GM18873 (cell line): ENCODE measurements around the gene TRIM44.
"Not testable (repeated sequence)": the region's sequence is repeated elsewhere in the genome, so short reads cannot be mapped to it uniquely, and the experiment has no call there.

ENCODE experiments used
- ATAC-seq: cut with Tn5 transposase; IDR thresholded peaks from one replicate; pipeline ENCODE4 v1.9.1; 2021; ENCODE audit warnings: mild to moderate bottlenecking, moderate library complexity, moderate number of reproducible peaks; ENCODE audit not compliant: unreplicated experiment, low FRiP score

The TRIM44 gene

DNA sequence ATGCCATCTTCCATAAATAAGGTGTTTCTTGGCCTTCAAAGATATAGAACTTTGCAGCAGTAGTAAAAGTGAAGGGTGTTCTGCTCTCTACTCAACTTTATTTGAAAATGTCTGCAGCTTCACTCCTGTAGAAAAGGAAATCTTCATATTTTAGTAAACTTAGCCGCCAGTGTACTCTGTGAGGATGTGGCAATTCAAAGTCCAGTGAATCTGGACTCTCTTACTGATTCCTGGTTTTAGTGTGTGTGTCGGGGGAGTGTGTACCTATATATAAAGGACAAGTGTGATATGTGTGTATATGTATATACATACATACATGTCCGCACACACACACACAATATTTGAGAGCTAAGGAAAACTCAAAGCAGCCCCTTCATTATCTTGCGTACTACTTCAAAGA is 147.0 kb downstream of the TRIM44 start:
- no peak for ATAC-seq

GRCh38 chr11:35810045-35810645 is 147.6 kb downstream of the TRIM44 start:
- ATAC-seq = no peak

DNA sequence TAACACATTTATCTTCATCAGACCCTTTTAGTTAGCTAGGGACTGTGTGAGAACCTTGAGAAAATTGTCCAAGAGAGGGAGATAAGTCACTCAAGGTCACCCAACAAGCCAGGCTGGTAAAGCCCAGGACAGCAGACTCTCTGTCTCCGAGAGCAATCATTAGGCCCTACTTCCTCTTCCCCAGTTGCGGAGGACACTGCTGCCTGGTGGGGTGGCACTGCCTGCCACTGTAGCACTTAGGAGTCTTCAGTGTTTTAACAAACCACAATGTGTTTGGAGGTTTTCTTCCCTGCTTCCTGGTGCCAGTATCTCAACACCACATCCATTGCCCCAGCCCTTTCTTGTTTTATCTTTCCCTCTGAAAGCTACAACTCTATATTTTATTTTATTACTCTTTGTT is 149.2 kb downstream of the TRIM44 start:
- ATAC-seq = no peak

DNA sequence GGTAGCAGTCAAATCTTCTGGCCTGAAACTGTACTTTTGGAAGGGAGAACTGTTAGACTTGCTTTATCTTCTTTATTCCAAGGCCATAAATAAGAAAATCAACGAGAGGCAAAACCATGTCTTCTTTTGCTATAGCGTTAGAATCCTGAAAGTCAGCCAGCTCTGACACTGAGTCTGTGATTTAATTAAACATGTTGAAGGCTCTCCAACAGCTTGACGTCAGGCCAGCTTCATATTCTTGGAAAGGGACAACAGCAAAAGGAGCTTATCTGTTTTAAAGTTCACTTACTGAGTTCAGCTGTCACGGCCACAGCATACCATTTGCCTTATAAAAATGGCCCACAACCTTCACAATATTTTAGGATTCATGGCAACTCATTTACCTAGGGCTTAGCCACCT is 150.3 kb downstream of the TRIM44 start:
- no peak for ATAC-seq

GRCh38 chr11:35814081-35814695 is 151.6 kb downstream of the TRIM44 start:
- no peak for ATAC-seq

DNA sequence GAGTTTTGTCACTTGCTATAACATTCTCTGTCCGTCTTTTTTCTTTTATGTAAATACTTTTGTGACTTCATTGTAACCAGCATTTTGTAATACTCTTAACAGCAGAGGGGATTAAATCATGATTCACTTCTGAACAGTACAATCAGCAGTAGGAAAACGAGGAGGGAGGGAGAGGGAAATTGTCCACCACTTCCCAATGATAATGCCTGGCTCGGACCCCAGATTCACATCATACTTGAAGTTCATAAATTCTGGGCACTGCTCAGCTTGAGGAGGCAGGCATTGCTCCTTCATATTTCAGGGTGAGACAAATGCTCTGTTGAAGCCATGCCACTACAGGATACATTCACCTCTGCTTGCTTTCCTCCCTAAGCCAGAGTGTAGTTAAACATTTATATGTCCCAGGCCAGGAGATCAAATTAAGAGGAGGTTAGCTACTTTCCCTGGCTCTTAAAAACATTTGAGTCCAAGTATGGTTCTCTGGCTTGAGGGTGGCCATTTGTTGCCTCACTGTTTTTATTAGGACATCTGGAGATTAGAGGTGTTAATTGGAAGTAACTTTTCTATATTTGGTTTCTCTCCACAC is 152.2 kb downstream of the TRIM44 start:
- no peak for ATAC-seq

DNA sequence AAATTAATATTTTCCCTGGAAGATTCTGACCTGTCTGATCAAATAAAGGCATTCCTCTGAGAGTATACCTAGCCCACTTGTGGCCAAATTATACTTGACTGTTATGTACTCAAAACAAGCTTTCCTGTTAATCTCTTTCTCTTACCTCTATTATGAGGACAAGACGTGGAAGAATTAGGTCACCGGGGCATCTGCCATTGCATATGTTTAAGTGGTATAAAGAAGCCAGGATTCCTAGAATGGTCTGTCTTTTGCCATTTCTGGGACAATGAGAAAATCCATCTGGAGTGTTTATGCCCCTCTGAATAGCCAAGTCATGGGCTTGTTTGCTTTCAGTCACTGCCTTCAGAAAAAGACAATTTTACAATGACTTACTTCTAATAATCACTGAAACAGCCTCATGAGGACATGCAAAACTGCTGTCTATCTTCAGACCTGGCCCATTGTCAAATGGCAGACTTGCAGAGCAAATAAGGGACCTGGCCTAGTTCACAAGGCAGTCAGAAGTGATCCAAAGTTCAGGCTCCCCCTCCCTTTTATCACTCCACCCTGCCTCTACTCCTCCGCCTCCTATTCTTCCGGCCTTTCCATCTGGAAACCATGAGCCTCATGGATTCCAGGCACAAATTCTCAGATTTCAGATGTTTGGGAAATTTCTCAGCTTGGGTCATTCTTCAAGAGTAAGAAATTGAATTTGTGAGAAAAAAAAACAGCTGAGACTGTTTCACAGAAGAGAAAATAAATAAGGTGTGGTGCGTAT is 153.2 kb downstream of the TRIM44 start:
- ATAC-seq = no peak

DNA sequence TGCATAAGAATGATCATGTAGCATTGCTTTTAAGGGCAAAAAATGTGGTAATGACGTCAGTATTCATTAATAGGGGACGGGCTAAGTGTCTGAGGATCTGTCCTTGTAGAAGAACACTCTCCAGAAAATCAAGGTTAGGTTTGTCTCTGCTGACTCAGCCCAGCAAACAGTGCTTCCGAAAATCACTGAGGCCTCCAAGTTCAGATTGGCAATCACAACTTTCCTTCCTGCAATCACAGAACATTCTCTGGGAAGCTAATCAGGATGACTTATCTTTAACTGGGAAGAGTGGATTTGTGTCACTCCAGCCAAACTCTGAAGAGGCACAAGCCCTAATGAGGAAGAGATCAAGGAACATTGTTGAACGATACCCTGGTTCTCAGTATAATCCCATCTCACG is 158.0 kb downstream of the TRIM44 start:
- ATAC-seq = no peak

GRCh38 chr11:35822815-35823495 is 160.4 kb downstream of the TRIM44 start:
- ATAC-seq = no peak

- no peak for ATAC-seq
These were observed 161.2 kb downstream of the TRIM44 start for GRCh38 chr11:35823742-35824298.

DNA sequence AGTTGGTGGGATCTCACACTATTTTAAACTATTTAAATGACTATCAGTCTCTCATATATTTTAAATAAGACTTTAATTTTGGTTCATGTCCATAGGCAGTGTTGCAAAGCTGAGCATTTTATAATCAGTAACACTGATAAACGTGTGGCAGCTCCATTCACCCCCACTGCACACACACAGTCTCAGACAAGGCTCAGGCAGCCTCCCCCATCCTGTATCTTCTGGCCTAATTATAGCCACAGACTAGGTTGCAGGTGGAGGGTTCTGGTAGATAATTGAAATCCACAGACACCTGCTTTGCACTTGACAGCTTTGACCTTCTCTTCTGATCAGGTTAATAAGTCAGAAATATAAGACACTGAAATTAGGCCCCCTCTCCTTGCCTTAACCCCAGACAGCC is 162.8 kb downstream of the TRIM44 start:
- no peak for ATAC-seq

DNA sequence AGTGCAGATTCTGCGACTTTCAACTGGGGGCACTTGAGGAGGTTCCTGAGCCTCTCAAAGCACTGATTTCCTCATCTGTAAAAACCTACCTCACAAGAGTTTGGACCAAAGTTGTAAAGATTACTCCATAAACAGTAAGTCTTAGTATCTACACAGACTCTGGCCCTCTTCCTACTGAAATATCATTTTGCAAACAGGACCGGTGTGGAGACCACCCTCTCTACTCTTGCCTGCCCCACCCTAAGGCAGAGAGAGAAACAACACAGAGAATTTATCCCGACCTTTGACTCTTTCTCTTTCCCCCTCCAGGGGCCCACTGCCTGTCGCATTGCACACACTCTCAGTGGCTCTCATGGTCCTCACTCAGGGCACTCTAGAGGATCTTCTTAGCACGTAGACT is 163.4 kb downstream of the TRIM44 start:
- no peak for ATAC-seq

- no peak for ATAC-seq
These were observed 164.4 kb downstream of the TRIM44 start for GRCh38 chr11:35826949-35827348.

DNA sequence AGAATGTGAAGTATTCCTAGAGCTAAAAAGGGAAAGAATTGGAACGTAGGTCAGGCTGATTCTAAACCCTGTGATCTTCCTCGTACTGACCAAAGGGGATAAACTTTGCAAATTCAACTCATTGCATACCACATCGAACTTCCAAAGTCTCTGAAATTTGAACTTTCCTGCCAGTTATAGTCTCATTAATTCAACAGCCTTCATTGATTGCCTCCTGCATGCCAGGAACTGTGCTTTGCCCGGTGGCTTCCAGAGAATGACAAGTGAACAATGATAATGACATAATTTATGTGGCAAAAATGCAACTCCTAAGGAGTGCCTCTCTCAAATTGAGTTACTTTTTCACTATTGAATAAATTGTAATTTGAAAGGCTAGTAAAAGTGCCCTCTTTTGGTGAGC is 173.6 kb downstream of the TRIM44 start:
- no peak for ATAC-seq

GRCh38 chr11:35838071-35838470 is 175.5 kb downstream of the TRIM44 start:
- ATAC-seq = no peak

DNA sequence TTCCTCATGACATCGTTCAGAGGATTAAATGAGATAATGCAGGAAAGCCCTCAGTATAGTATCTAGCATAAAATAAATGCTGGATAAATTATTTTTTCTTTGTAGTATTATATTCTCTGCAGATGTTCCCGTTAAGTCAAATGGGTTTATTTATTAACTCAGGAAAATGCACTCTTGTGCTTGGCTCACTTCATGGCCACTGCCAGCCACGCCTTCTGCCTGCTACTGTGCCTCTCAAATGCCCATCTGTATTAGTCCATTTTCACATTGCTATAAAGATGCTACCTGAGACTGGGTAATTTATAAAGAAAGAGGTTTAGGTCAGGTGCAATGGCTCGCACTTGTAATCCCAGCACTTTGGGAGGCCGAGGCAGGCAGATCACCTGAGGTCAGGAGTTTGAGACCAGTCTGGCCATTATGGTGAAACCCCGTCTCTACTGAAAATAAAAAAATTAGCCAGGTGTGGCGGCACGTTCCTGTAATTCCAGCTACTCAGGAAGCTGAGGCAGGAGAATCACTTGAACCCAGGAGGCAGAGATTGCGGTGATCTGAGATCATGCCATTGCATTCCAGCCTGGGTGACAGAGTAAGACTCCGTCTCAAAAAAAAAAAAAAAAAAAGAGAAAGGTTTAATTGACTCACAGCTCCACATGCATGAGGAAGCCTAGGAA is 176.3 kb downstream of the TRIM44 start:
- ATAC-seq = not testable (repeated sequence)

DNA sequence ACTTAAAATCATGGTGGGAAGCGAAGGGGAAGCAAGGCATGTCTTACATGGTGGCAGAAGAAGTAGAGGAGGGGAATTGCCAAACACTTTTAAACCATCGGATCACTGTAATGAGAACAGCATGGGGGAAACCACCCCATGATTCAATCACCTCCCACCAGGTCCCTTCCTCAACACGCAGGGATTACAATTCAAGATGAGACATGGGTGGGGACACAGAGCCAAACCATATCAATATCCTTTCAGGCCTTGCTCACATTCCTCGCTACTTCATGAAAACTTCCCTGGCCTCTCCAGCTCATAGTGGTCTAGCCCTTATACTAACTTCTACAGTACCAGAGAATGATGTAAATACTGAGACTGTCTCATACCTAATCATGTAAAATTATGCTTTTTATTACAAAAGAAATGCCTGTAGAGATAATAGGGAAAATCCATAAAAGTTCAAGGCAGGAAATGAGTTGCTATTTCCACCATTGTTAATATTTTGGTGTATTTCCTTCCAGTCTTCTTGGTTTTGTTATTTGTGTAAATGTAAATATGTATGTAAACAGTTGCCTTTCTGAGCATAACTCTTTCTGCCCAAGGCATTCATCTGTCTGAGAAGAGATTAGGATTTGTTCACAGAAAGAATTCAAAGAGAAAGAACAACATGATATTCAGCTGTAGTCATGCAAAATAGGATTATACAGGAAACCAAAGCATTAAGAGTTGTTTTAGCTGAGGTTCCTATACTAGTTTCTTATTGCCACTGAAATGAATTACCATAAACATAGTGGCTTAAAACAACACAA is 177.0 kb downstream of the TRIM44 start:
- ATAC-seq = no peak

DNA sequence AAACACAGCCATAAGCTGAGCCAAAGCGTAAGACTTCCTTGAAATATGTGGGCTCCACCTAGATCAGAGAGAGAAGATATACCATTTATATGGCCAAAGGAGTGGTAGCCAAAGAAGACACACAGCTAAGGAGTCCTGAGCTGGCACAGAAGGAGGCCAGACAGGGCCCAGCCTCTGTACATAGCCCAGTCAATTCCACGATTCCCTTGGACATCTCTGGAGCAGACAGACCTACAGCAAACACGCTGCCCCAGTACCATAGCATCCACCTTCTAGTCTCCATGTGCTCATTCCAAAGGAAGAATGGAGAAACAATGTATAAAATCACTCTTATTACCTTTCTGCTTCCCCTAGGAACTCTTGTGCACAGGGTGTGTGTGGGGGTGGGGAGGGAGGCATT is 179.2 kb downstream of the TRIM44 start:
- ATAC-seq = no peak

- no peak for ATAC-seq
These were observed 180.4 kb downstream of the TRIM44 start for GRCh38 chr11:35842958-35843357.
